GM12865 (cell line): ENCODE measurements around the gene PTTG1IP2.

Experiments used
- DNase-seq: peaks from one replicate; pipeline ENCODE4 v3.0.0; 2010; ENCODE audit warnings: low read depth
- H3K4me3 ChIP-seq: 2 replicates; pipeline ENCODE4 v1.5.1; 2011; ENCODE audit warnings: mild to moderate bottlenecking, low read depth, low read length, control low read depth
- TF ChIP-seq, protein P1 (sequence below): IDR thresholded peaks from 2 replicates; pipeline ENCODE4 v1.5.1; 2011; ENCODE audit warnings: low read length, control low read depth, low read depth, inconsistent platforms; ENCODE audit not compliant: insufficient read depth; ENCODE audit errors: missing control alignments

Gene PTTG1IP2

DNA sequence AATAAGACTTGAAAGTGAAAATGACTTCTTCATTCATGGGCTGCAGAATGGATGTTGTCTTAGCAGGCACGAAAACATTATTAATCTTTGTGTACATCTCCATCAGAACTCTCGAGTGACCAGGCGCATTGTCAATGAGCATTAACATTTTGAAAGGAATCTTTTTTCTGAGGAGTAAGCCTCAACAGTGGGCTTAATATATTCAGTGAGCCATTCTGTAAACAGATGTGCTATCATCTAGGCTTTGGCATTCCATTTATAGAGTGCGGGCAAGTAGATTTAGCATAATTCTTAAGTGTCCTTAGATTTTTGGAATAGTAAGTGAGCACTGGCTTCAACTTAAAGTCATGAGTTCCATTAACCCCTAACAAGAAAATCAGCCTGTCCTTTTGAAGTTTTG lies 33.1 kb downstream of the PTTG1IP2 start:
- TF ChIP-seq, protein P1, sequence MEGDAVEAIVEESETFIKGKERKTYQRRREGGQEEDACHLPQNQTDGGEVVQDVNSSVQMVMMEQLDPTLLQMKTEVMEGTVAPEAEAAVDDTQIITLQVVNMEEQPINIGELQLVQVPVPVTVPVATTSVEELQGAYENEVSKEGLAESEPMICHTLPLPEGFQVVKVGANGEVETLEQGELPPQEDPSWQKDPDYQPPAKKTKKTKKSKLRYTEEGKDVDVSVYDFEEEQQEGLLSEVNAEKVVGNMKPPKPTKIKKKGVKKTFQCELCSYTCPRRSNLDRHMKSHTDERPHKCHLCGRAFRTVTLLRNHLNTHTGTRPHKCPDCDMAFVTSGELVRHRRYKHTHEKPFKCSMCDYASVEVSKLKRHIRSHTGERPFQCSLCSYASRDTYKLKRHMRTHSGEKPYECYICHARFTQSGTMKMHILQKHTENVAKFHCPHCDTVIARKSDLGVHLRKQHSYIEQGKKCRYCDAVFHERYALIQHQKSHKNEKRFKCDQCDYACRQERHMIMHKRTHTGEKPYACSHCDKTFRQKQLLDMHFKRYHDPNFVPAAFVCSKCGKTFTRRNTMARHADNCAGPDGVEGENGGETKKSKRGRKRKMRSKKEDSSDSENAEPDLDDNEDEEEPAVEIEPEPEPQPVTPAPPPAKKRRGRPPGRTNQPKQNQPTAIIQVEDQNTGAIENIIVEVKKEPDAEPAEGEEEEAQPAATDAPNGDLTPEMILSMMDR: no peak
- no peak overlapping the region for H3K4me3 ChIP-seq
- DNase-seq: no peak

DNA sequence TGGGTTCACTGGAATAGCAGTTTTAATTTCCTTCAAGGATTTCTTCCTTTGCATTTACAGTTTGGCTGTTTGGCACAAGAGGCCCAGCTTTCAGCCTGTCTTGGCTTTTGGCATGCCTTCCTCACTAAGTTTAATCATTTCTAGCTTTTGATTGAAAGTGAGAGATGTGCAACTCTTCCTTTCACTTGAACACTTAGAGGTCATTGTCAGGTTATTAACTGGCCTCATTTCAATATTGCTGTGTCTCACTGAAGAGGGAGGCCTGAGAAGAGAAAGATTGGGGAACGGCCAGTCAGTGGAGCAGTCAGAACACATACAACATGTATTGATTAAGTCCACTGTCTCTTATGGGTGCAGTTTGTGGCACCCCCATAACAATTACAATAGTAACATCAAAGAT lies 33.9 kb downstream of the PTTG1IP2 start:
- H3K4me3 ChIP-seq: no peak overlapping the region
- peak; percentile 2 for DNase-seq
- TF ChIP-seq, protein P1: no peak

DNA sequence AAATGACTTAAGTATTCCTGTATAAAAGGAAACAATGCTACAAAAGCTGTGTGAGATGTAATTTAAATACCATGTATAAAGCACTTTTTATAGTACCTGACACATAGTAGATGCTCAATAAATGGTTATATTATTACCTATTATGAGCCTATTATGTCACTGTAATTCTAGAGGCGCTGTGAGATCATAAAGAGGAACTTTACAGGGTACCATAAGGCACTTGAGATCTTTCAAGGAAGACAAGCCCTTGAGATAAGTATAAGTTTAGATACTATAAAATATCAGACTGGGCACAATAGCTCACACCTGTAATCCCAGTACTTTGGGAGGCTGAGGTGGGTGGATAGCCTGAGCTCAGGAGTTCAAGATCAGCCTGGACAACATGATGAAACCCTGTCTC lies 38.3 kb downstream of the PTTG1IP2 start:
- TF ChIP-seq, protein P1: no peak
- H3K4me3 ChIP-seq: no peak overlapping the region
- no peak for DNase-seq

DNA sequence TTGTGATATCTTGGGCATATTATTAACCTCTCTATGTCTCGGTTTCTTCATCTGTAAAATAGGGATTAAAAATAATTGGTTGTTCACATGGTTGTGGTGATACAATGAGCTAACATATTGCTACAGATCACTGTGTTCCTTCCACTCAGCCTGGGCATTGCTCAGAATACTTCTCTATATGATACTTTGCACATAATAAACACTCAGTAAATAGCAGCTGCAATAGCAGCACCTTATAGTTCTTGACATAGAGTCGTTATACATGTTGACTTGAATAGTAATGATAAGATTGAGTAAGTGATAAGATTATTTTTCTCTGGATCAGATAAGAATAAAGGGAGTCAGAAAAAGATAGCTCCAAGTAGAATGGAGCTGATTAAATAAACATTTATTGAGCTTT lies 42.3 kb downstream of the PTTG1IP2 start:
- no peak for DNase-seq
- H3K4me3 ChIP-seq: no peak overlapping the region
- TF ChIP-seq, protein P1: no peak

DNA sequence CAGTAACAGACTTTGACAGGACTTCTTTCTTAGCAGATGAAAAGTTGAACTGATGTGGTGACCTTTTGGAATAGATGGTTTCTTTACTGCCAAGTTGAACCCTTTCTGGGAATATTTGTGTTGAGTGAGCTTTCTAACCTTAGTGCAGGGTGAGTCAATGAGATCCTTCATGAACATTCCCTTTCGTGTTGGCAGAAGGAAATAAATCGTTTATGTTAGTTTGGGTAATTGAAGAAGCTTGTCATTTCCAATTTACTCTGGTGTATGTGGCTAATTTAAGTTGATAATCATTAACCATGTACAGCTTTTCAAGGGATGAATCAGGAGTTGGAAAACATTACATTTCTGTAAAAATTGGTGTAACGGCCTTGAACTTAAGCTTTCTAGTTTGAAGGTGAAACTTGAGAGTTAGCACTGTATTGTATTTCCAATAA lies 43.4 kb downstream of the PTTG1IP2 start:
- DNase-seq: no peak
- TF ChIP-seq, protein P1: no peak
- no peak overlapping the region for H3K4me3 ChIP-seq

DNA sequence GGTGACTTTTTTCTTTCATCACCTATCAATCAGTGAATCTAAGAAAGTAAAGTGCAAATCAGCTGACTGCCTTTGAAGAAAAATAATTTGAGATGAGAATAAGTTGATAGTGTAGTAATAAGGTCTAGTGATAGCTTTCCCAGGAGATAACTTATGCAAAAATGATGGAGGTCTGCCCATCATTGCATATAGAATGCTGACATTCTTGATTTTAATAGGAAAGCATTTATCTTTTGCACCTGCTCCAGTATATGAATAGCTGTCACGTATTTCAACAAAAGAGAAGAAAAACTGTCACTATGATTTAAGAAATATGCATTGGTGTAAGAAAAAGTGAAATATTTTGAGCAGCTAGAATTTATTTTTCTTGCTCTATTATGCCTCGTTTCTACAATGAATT lies 46.8 kb downstream of the PTTG1IP2 start:
- no peak for DNase-seq
- no peak overlapping the region for H3K4me3 ChIP-seq
- TF ChIP-seq, protein P1: no peak

DNA sequence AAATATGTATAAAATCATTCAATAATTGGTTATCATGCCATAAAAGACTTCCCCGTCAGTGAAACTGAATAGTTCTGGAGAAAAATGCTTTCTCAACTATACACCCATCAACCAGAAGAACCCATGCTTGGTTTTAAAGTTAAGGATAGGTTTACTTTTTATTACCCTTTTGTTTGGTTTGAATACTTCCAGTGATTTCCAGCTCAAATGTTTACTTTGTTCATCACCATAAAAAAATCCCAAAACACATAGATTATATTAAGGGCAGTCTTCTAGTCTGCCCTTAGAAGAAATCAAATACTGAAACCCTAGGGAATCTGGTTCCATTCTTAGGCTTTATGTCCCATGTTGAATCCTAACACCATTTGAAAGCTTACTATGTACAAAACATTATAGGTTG lies 49.2 kb downstream of the PTTG1IP2 start:
- TF ChIP-seq, protein P1: no peak
- no peak overlapping the region for H3K4me3 ChIP-seq
- DNase-seq: no peak
